HUES64 (cell line): ENCODE measurements around the gene TSPAN9.

Source experiments
- H3K27ac ChIP-seq: 2 replicates; pipeline ENCODE4 v1.7.0; 2013; ENCODE audit warnings: low read depth, low read length, inconsistent platforms
- H3K27me3 ChIP-seq: 2 replicates; pipeline ENCODE4 v1.6.1; 2013; ENCODE audit warnings: mild to moderate bottlenecking, low read length; ENCODE audit not compliant: insufficient read depth
- H3K36me3 ChIP-seq: 2 replicates; pipeline ENCODE4 v1.6.1; 2013; ENCODE audit warnings: mild to moderate bottlenecking, low read length; ENCODE audit not compliant: insufficient read depth
- H3K4me1 ChIP-seq: 2 replicates; pipeline ENCODE4 v1.6.1; 2013; ENCODE audit warnings: mild to moderate bottlenecking, low read length, moderate library complexity; ENCODE audit not compliant: insufficient read depth
- H3K4me3 ChIP-seq: 2 replicates; pipeline ENCODE4 v1.5.1; 2013; ENCODE audit warnings: mild to moderate bottlenecking, low read length, moderate library complexity
- H3K9ac ChIP-seq: 2 replicates; pipeline ENCODE4 v1.6.1; 2013; ENCODE audit warnings: mild to moderate bottlenecking, low read depth, low read length
- H3K9me3 ChIP-seq: 2 replicates; pipeline ENCODE4 v1.6.1; 2013; ENCODE audit warnings: low read depth, low read length; ENCODE audit not compliant: insufficient read depth
- WGBS: fragments of 150-250, 120-280 bp; methylation state at CpG from one replicate; pipeline ENCODE4 v1.1.7; 2013; ENCODE audit warnings: missing lambda C conversion rate; 5-methylcytosine and 5-hydroxymethylcytosine counted together

TSPAN9 gene

DNA sequence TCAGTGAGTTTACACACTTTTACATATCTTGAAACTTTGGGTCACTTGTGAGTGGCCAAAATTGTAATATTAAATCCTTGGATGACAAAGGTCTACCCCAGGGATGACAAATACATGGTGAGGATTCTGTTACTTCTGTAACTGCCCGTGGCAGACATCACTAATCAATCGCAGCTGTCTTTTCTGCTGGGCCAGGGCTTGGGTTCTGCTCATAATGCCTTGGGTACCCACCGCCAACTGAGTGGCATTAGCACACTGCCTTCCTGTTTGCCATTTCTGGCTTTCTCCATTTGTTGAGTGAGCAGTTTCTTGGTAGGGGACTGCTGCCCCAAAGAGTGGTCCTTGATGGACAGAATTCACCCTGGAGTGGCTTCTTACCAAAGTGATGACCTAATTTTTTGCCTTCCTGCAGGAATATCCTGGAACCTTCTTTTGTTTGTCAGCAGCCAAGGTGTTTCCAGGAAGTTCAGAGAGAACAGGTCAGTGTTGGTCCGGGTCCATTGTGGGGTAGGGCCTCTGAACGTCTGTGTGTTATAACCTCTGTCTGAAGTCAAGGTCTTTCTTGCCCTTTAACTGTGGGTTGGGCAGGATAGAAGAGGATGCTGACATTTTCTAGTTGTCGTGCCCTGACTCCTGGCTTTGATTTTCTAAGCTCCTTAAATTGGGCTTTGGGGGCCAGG lies 6.2 kb downstream of the TSPAN9 start:
- Histone ChIP-seq H3K27me3 (no peaks in the 10 kb centered on the region), H3K4me3 (no peak overlapping the region), H3K9me3 (no peaks in the 10 kb centered on the region), H3K36me3 (no peaks in the 10 kb centered on the region), H3K27ac (no peak overlapping the region), H3K4me1 (peaks cover 22% of the 10 kb centered on the region), H3K9ac (no peak overlapping the region)
- 72% methylated on average over 6 of the region's 6 CpGs for WGBS

DNA sequence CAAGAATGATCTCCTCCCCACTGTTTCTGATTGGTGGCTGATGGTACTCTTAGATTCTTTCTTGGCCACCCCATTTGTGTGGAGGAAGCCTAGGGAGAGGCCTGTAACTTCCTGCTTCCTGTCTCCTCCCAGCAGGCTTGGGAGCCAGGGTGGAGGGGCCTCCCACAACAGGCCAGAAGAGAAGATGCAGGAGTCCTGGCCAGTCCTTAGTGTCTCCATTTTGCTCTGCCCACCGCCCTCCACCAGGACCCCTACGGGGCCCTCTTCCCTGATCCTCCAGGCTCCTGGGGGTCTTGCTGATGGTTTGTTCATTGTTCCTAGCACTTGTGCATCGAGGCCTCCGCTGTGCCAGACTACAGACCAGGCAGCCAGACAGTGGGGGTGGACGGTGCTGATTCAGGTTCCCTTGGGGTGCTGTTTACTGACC lies 6.8 kb downstream of the TSPAN9 start:
- Histone ChIP-seq H3K4me1 (peaks cover 21% of the 10 kb centered on the region), H3K27me3 (no peaks in the 10 kb centered on the region), H3K36me3 (no peaks in the 10 kb centered on the region), H3K9me3 (no peaks in the 10 kb centered on the region), H3K4me3 (no peak overlapping the region), H3K9ac (peak overlapping the region; percentile 27; the same call in 1 of the 2 replicates), H3K27ac (peak overlapping the region; percentile 69)
- WGBS: 40% methylated on average over 5 of the region's 5 CpGs

DNA sequence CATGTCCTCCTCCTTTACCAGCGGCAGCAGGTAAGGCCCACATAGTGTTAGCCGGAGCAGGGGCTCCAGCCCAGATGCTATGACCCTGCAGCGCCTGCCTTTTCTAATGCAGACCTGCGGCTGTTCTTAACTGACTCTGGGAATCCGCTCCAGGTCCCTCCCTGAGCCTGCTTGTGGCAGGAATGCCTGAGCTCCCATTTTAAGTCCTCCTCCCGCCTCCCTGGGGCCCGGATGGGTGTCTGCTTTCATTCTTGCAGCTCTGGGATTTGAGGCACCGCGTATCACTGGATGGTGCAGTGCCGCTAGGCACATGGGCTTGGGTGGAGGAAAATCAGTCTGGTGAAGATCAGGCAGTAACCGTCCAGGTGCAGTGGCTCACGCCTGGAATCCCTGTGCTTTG lies 7.6 kb downstream of the TSPAN9 start:
- Histone ChIP-seq H3K27ac (peak overlapping the region; percentile 69; the same call in 1 of the 2 replicates), H3K9me3 (no peaks in the 10 kb centered on the region), H3K9ac (no peak overlapping the region), H3K27me3 (no peaks in the 10 kb centered on the region), H3K4me3 (no peak overlapping the region), H3K4me1 (peaks cover 21% of the 10 kb centered on the region), H3K36me3 (no peaks in the 10 kb centered on the region)
- 34% methylated on average over 12 of the region's 12 CpGs for WGBS

DNA sequence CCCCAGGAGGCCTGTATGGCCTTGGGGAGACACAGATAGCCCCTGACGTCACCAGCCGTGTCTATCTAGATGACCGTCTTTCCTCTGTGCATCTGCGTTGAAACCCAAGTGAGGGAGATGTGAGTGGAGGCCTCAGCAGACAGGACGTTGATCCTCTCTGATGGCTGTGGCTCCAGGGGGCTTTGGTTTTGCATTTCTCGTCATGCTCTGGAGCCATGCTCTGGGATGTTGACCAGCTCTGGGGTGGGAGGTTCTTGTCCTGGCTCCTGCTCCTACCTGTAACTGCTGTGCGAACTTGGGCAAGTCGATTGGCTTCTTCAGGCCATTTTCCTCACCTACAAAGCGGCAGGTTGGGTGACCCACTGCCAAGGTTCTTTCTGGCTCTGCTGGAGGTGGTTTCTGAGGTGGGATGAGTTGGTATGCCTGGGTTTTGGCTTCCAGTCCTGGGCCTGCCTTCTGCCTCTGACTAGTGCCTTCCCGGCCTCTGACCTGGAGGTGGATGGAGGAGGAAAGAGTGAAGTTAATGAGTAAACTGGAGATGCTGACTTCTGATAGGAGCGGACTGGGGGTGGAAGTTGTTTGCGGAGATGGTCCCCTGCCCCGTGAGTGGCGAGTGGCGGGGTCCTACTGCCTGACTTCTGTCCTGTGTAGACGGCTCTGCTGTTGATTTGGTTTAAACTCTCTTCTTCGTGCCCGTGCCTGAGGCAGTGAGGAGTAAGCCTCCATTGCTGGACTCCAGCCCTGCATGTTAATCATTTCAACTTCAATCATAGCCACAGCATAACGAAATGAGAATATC lies 8.4 kb downstream of the TSPAN9 start:
- peaks cover 21% of the 10 kb centered on the region for H3K4me1 ChIP-seq
- WGBS: 76% methylated on average over 19 of the region's 19 CpGs
- H3K9me3 ChIP-seq: no peaks in the 10 kb centered on the region
- H3K36me3 ChIP-seq: no peaks in the 10 kb centered on the region
- H3K27ac ChIP-seq: no peak overlapping the region; the same call in 1 of the 2 replicates
- H3K9ac ChIP-seq: no peak overlapping the region
- no peaks in the 10 kb centered on the region for H3K27me3 ChIP-seq
- no peak overlapping the region for H3K4me3 ChIP-seq

DNA sequence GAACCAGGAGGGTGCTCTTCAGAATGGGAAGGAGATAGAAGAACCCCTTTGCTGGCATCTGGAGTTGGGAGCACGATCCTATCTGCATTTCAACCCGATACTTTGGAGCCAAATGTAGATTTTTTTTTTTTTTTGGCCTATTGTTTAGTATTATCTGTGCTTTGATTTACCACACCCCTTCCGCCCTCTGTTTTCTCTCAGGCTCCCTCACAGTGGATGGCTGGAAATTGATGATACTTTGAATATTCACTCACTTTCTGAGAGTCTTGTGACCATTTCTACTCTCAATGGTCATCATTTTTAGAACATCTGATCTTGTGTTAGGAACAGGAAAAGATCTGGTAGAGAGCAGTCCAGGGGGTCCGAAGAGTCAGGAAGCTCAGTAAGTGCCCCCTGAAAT lies 9.0 kb downstream of the TSPAN9 start:
- Histone ChIP-seq H3K27ac (no peak overlapping the region), H3K4me3 (no peak overlapping the region), H3K27me3 (no peaks in the 10 kb centered on the region), H3K4me1 (peaks cover 26% of the 10 kb centered on the region), H3K9ac (no peak overlapping the region), H3K36me3 (no peaks in the 10 kb centered on the region), H3K9me3 (no peaks in the 10 kb centered on the region)
- WGBS: 85% methylated on average over 3 of the region's 4 CpGs

DNA sequence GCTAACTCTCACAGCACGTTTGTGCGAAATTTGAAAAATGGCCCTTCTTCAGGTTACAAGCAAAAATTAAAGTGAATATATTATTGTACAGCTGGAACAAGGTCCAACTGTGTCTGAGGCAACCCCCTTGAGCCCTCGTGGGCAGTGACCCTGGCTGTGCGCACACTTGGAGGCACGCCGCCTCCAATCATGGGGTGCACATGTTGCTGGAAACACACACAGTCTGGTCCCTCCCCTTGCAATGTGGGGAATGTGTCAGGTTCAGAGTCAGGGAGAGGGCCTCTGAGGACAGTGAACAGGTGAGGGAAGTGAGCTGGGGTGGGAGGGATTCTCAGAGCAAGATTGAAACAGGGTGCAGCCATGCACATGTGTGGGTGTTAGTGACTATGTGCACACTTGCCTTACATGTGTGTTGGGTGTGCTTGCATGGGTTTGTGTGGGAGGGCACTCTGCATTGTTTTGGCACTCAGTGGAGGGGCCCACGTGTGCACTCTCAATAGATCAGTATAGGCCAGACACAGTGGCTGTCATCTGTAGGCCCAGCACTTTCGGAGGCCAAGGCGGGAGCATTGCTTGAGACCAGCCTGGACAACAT lies 9.6 kb downstream of the TSPAN9 start:
- Histone ChIP-seq H3K27me3 (no peaks in the 10 kb centered on the region), H3K9ac (no peak overlapping the region), H3K36me3 (no peaks in the 10 kb centered on the region), H3K9me3 (no peaks in the 10 kb centered on the region), H3K4me3 (no peak overlapping the region), H3K27ac (no peak overlapping the region), H3K4me1 (peaks cover 27% of the 10 kb centered on the region)
- WGBS: 93% methylated on average over 9 of the region's 9 CpGs

DNA sequence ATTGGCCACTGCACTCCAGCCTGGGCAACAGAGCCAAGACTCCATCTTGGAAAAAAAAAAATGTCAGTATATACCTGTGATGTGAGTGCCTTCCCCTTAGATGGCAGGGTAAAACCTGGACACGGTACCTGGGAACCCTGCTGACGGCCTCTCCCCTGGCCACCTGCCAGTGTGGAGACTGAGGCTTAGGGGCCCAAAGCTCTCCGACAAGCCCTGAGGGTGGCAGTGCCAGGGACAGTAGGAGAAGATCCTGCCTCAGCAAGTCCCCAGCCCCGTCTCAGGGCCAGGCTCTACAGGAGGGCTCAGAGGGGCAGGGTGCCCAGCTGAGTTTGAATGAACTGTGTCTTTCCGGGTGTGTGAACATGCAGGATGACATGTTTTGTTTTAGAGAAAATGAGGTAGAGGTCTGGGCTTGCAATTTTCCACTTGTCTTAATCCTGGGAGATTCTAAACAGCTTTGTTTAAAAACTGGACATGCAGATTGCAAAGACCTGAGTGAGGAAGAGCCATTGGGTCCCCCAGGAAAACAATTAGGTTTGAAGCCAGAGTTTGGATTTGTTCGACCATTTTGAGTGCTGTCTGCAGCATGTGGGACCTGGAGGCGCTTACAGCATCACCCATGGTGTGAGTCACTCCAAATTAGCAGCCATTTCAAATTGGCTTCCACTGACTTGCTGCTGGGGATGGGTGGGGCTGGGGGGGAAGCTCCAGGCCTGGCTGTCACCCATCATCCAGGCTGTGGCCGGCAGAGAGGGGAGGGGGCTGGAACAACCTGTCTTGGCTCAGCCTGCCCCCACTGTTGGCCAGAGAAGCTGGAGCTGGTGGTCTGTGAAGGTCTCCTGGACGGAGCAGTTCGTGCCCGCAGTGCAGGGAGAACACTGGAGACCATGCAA lies 10.8 kb downstream of the TSPAN9 start:
- Histone ChIP-seq H3K4me3 (no peak overlapping the region), H3K4me1 (peaks cover 27% of the 10 kb centered on the region), H3K27ac (no peak overlapping the region; the same call in 1 of the 2 replicates), H3K9me3 (no peaks in the 10 kb centered on the region), H3K9ac (no peak overlapping the region), H3K27me3 (no peaks in the 10 kb centered on the region), H3K36me3 (no peaks in the 10 kb centered on the region)
- WGBS: 91% methylated on average over 11 of the region's 11 CpGs

DNA sequence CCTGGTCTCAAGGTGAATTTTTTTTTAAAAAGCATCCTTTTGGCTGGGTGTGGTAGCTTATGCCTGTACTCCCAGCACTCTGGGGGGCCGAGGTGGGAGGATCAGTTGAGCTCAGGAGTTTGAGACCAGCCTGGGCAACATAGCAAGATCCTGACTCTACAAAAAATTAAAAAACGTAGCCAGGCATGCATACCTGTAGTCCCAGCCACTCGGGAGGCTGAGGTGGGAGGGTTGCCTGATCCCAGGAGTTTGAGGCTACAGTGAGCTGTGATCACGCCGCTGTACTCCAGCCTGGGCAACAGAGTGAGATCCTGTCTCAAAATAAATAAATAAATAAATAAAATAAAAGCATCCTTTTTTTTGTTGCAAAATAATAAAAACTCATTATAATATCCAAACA lies 12.4 kb downstream of the TSPAN9 start:
- H3K9me3 ChIP-seq: no peaks in the 10 kb centered on the region
- H3K27ac ChIP-seq: no peak overlapping the region
- H3K9ac ChIP-seq: no peak overlapping the region
- H3K36me3 ChIP-seq: no peaks in the 10 kb centered on the region
- no peaks in the 10 kb centered on the region for H3K27me3 ChIP-seq
- H3K4me1 ChIP-seq: peaks cover 19% of the 10 kb centered on the region; the same call in 1 of the 2 replicates
- 93% methylated on average over 4 of the region's 5 CpGs for WGBS
- no peak overlapping the region for H3K4me3 ChIP-seq

DNA sequence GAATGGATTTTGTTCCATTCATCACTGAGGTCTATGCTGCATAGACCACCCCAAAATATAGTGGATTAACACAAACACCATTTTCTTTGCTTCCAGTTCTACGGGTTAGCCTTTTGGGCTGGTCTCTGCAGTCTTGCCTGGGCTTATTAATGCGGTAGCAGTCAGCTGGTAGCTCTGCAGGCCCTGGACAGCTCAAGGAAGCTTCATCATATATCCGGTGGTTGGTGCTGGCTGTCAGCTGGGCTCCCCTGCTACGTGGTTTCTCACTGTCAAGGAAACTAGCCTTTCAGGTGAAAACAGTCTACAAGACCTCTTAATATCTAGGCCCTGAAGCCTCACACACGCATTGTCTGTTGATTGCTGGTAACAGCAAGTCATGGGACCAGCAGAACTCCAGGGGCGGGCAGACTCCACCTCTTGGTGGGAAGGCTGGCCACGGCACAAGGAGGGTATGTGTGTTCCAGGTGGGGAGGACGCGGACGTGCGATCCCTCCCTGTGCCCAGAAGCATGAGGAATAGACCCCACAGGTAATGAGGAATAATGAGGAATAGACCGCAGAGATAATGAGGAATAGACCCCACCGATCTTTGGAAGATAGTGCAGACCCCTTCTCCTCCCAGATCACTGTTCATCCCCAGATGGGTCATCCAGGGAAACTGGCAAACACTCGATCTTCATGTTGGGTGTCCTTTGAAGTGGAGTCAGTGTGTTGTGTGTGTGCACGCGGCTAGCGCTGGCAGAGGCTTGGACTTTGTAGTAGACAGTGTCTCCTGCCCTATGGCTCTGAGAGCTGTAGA lies 13.3 kb downstream of the TSPAN9 start:
- Histone ChIP-seq H3K4me3 (no peak overlapping the region), H3K27me3 (no peaks in the 10 kb centered on the region), H3K27ac (no peak overlapping the region), H3K9ac (no peak overlapping the region), H3K36me3 (no peaks in the 10 kb centered on the region), H3K4me1 (peaks cover 12% of the 10 kb centered on the region; the same call in 1 of the 2 replicates), H3K9me3 (no peaks in the 10 kb centered on the region)
- WGBS: 90% methylated on average over 17 of the region's 17 CpGs

DNA sequence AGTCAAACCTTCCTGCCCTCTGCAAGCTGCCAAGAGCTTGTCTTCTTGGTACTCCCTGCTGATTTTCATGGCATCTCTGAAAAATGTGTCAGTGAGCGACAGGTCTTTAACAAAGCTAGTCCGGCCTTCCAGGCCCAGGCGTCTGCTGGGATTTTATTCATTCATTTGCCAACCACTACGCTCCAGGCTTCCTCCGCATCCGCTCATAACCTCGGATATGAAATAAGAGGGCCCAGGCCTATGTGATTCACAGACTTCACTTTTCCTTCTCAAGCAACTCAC lies 13.8 kb downstream of the TSPAN9 start:
- Histone ChIP-seq H3K27me3 (no peaks in the 10 kb centered on the region), H3K9me3 (peaks cover under 1% of the 10 kb centered on the region; the same call in 1 of the 2 replicates), H3K36me3 (no peaks in the 10 kb centered on the region), H3K9ac (no peak overlapping the region), H3K4me1 (peaks cover 7% of the 10 kb centered on the region; the same call in 1 of the 2 replicates), H3K27ac (no peak overlapping the region), H3K4me3 (no peak overlapping the region)
- WGBS: 92% methylated on average over 7 of the region's 7 CpGs
